Measurements from ENCODE around the gene ZFHX3. TPM values are rescaled to one million over a fixed set of nuclear protein-coding genes. Genes with fewer than 3 reads are reported as not detected.

Gene ZFHX3
- total and polyA plus RNA-seq, 2 of the 8 experiments (the other 6 are each of a cell fraction or from before 2014, with no cell fraction given) = 0.08 to 0.99 TPM

GRCh38 chr16:72898216-72898825 lies 149.6 kb downstream of the ZFHX3 start:
- DNase-seq (ENCODE audit: low read depth in 1 of 2, low spot score in 2 of 2) = no peak
- no peak overlapping the region for H3K14ac ChIP-seq (ENCODE audit: insufficient read length)
- no peak overlapping the region for H2BK120ac ChIP-seq (replicated peaks; ENCODE audit: low read depth, low read length)
- no peaks in the 10 kb centered on the region for H3K79me1 ChIP-seq (ENCODE audit: low read depth, low read length)
- no peaks in the 10 kb centered on the region for H3K9me3 ChIP-seq (ENCODE audit: insufficient read depth in 2 of 2, low read depth in 1 of 2, low read length in 1 of 2)
- H3K23ac ChIP-seq (ENCODE audit: insufficient read length) = no peak overlapping the region
- H3K36me3 ChIP-seq (ENCODE audit: control insufficient read depth in 2 of 4, insufficient read depth in 4 of 4, low read length in 3 of 4) = no peaks in the 10 kb centered on the region
- no peaks in the 10 kb centered on the region for H3K4me1 ChIP-seq (replicated peaks in 1 of 4; ENCODE audit: control insufficient read depth in 3 of 4, insufficient read depth in 4 of 4, low read length in 3 of 4)
- H2AK5ac ChIP-seq (ENCODE audit: low read depth, low read length) = no peak overlapping the region
- no peak for FAIRE-seq
- no peak overlapping the region for H3K18ac ChIP-seq (ENCODE audit: extremely low read depth, low read length)
- no peak overlapping the region for H3K27ac ChIP-seq (ENCODE audit: low read depth, low read length)
- no peak overlapping the region for H3K56ac ChIP-seq (replicated peaks; ENCODE audit: insufficient read length, low read depth, low read length)
- no peak overlapping the region for H2BK15ac ChIP-seq (ENCODE audit: low read length)
- no peak overlapping the region for H3K9ac ChIP-seq (replicated peaks in 1 of 4; ENCODE audit: extremely low read depth in 1 of 4, low read depth in 3 of 4, low read length in 3 of 4)
- no peak overlapping the region for H2BK20ac ChIP-seq (ENCODE audit: low read length)
- H2BK5ac ChIP-seq (ENCODE audit: low read depth, low read length) = no peak overlapping the region
- H3K4ac ChIP-seq (replicated peaks; ENCODE audit: insufficient read length, low read depth, low read length) = no peak overlapping the region
- H3K79me2 ChIP-seq (ENCODE audit: control insufficient read depth in 1 of 2, insufficient read depth in 2 of 2, low read length in 2 of 2) = no peaks in the 10 kb centered on the region
- no peak overlapping the region for H3K4me2 ChIP-seq (ENCODE audit: insufficient read depth in 1 of 2, low read depth in 2 of 2, low read length in 2 of 2)
- H3K27me3 ChIP-seq (replicated peaks in 1 of 4; ENCODE audit: control insufficient read depth in 3 of 4, extremely low read depth in 1 of 4, insufficient read depth in 3 of 4, low read length in 3 of 4) = no peaks in the 10 kb centered on the region; a peak in 1 of 7 replicates
- H3K23me2 ChIP-seq (ENCODE audit: low read depth, low read length) = no peaks in the 10 kb centered on the region
- H4K8ac ChIP-seq (ENCODE audit: extremely low read depth, insufficient read depth, low read length) = no peak overlapping the region
- H2AFZ ChIP-seq (ENCODE audit: low read length) = no peak overlapping the region
- no peaks in the 10 kb centered on the region for H4K20me1 ChIP-seq (replicated peaks in 1 of 2; ENCODE audit: control insufficient read depth in 1 of 2, insufficient read depth in 2 of 2, low read length in 2 of 2)
- H3K4me3 ChIP-seq (ENCODE audit: extremely low read depth in 1 of 4, insufficient read depth in 2 of 4, low read depth in 3 of 4, low read length in 4 of 4) = no peak overlapping the region
- H2BK12ac ChIP-seq (ENCODE audit: low read depth, low read length) = no peak overlapping the region
- no peak overlapping the region for H4K91ac ChIP-seq (replicated peaks; ENCODE audit: insufficient read length, low read length)
- WGBS, 2 experiments (ENCODE audit: extremely low coverage in 1 of 2, insufficient coverage in 1 of 2, insufficient read length in 1 of 2, insufficient replicate concordance in 2 of 2, low coverage in 1 of 2, low lambda C conversion rate in 2 of 2, missing lambda C conversion rate in 1 of 2) = 92% methylated on average over 8 of the region's 8 CpGs; no CpG with 5 or more reads in 1 of the 2 experiments
- ChIA-PET CTCF (ENCODE audit: partially characterized antibody) (no interaction called here), POLR2A (ENCODE audit: partially characterized antibody) (no interaction called here)
- H4K5ac ChIP-seq (ENCODE audit: insufficient read length, low read depth, low read length) = no peak overlapping the region
- TF ChIP-seq MAX (IDR thresholded peaks at IDR 0.05) (no peak), EGR1 (IDR thresholded peaks at IDR 0.05; ENCODE audit: borderline replicate concordance, low read depth, low read length) (no peak), NRF1 (IDR thresholded peaks at IDR 0.05; ENCODE audit: low read depth, low read length) (no peak), HDAC2 (IDR thresholded peaks at IDR 0.05; ENCODE audit: borderline replicate concordance in 1 of 2, low read depth in 2 of 2, low read length in 2 of 2) (no peak), FOSL1 (IDR thresholded peaks at IDR 0.05; ENCODE audit: insufficient read depth, low read depth, low read length) (no peak), BRCA1 (IDR thresholded peaks at IDR 0.05; ENCODE audit: low read depth, low read length) (no peak), ATF2 (IDR thresholded peaks at IDR 0.05; ENCODE audit: low read length) (no peak), JUN (IDR thresholded peaks at IDR 0.05; ENCODE audit: low read depth, low read length) (no peak), SP2 (IDR thresholded peaks at IDR 0.05; ENCODE audit: low read length) (no peak), SRF (IDR thresholded peaks at IDR 0.05; ENCODE audit: low read depth, low read length) (no peak), SIN3A (conservative IDR thresholded peaks at IDR 0.05 in 1 of 2, IDR thresholded peaks at IDR 0.05 in 1 of 2; ENCODE audit: low read depth in 1 of 2, low read length in 2 of 2) (no peak), CEBPB (IDR thresholded peaks at IDR 0.05; ENCODE audit: low read depth, low read length) (no peak)
